Colonic mucosa (tissue), 2 donors: ENCODE data around the gene SMPD4. TPM values are rescaled to one million over a fixed set of nuclear protein-coding genes. Genes with fewer than 3 reads are reported as not detected.

Experiments used
- total RNA-seq, 2 donors: library from RNA; stranded (reverse); fragmentation: NEBNext Ultra II Directional in 1 of 2; extraction: Animal tissue kit (Norgen Biotek cat#: 25700) in 1 of 2; gene quantifications; one replicate each; pipeline ENCODE4 v1.2.1, GENCODE V29; 2021
- donor health status: DM: no; HTN: no; CAD: no.
- donor health status: DM: no; HTN: no; CAD: no.

The SMPD4 gene
- total RNA-seq, 2 donors from 2014 or later: 32.4 to 73.0 TPM

Other genes with a start within 250 kb of the SMPD4 start
- under 1 TPM in 1 of 2 donors, not detected in 1; 0.08 TPM for gene RAB6C, start 201.9 kb downstream of the SMPD4 start, total RNA-seq
- not detected for gene POTEF, start 52.4 kb downstream of the SMPD4 start, total RNA-seq
- under 1 TPM; 0.35 to 0.64 TPM for gene CCDC74B, start 36.5 kb downstream of the SMPD4 start, total RNA-seq
- gene MZT2B, start 660 bp upstream of the SMPD4 start, total RNA-seq: 100 to 1,000 TPM; 240 to 318 TPM
- gene TUBA3E, start 16.8 kb upstream of the SMPD4 start, total RNA-seq: not detected
- gene IMP4, start 161.3 kb upstream of the SMPD4 start, total RNA-seq: 100 to 1,000 TPM in 1 of 2 donors, 10 to 100 TPM in 1; 50.6 to 117 TPM
- gene PTPN18, start 174.5 kb upstream of the SMPD4 start, total RNA-seq: 100 to 1,000 TPM in 1 of 2 donors, 10 to 100 TPM in 1; 85.0 to 160 TPM